ENCODE data around the gene CHRNA7.

GRCh38 chr15:32099956-32100684 lies 69.8 kb downstream of the CHRNA7 start:
- TF ChIP-seq GATA2 (IDR thresholded peaks at IDR 0.05; ENCODE audit: low read depth, low read length) (no peak), GATA3 (IDR thresholded peaks at IDR 0.05; ENCODE audit: low read depth, low read length) (no peak)
